IgD-negative memory B cell (primary cell): Measurements from ENCODE around the gene NTSR1. TPM values are rescaled to one million over a fixed set of nuclear protein-coding genes. Genes with fewer than 3 reads are reported as not detected.

Experiments used
- H3K27ac Mint-ChIP-seq, 3 donors: one replicate each; pipeline ENCODE4 v1.8.0; 2020 to 2022; ENCODE audit warnings: mild to moderate bottlenecking in 3 of 3, mixed read lengths in 3 of 3, moderate library complexity in 1 of 3
- H3K27me3 Mint-ChIP-seq: one replicate; pipeline ENCODE4 v1.8.0; 2021; ENCODE audit warnings: mixed read lengths
- H3K36me3 Mint-ChIP-seq: one replicate; pipeline ENCODE4 v1.8.0; 2020; ENCODE audit warnings: mild to moderate bottlenecking, mixed read lengths
- H3K4me1 Mint-ChIP-seq, 3 donors: one replicate each; pipeline ENCODE4 v1.8.0; 2020 to 2022; ENCODE audit warnings: mixed read lengths in 3 of 3, mild to moderate bottlenecking in 1 of 3
- H3K4me3 Mint-ChIP-seq, 4 donors: one replicate each; pipeline ENCODE4 v1.8.0; 2020 to 2022; ENCODE audit warnings: mild to moderate bottlenecking in 4 of 4, mixed read lengths in 4 of 4, moderate library complexity in 3 of 4
- H3K9me3 Mint-ChIP-seq, 3 donors: one replicate each; pipeline ENCODE4 v1.8.0; 2020 to 2021; ENCODE audit warnings: mixed read lengths in 3 of 3, mild to moderate bottlenecking in 1 of 3
- polyA plus RNA-seq: library from polyadenylated mRNA; unstranded; fragments of 300-500 nt; fragmentation: Illumina TruSeq; gene quantifications from one replicate; pipeline ENCODE4 v1.2.3, GENCODE V29; 2021

Gene NTSR1
- polyA plus RNA-seq, 1 donor from 2014 or later: not detected

GRCh38 chr20:62704341-62704948, 4.2 kb upstream of the NTSR1 start:
- no peak overlapping the region for H3K27ac Mint-ChIP-seq
- H3K4me1 Mint-ChIP-seq: peaks cover 0 to 1% (median 0%) of the 10 kb centered on the region in 3 donors
- H3K9me3 Mint-ChIP-seq: peaks cover 0 to 1% (median 0%) of the 10 kb centered on the region in 3 donors
- H3K27me3 Mint-ChIP-seq: peaks cover 22% of the 10 kb centered on the region
- H3K36me3 Mint-ChIP-seq: no peaks in the 10 kb centered on the region
- H3K4me3 Mint-ChIP-seq: no peak overlapping the region

DNA sequence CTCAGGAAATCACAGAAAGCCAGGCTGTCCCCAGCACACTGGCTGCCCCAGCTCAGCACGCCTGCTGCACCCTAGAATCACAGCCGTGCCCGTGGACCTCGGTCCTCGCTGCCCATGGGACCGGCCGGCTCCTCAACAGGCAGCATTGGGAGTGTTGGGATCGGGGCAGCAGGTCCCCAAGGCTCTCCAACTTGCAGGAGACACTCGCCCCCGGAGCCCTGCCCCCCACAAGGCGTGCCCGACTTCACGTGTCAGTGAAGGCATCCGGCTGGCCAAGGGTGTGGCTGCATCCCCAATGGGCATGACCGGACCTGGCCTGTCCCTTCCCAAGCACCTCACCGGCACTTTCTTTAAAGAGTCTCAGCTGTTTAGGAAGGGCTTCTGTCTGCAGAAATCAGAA, 3.0 kb upstream of the NTSR1 start:
- H3K4me3 Mint-ChIP-seq: no peak overlapping the region
- H3K27me3 Mint-ChIP-seq: peaks cover 31% of the 10 kb centered on the region
- no peaks in the 10 kb centered on the region for H3K36me3 Mint-ChIP-seq
- peaks cover 0 to 1% (median 0%) of the 10 kb centered on the region in 3 donors for H3K9me3 Mint-ChIP-seq
- peaks cover 0 to 1% (median 0%) of the 10 kb centered on the region in 3 donors for H3K4me1 Mint-ChIP-seq
- H3K27ac Mint-ChIP-seq: no peak overlapping the region

DNA sequence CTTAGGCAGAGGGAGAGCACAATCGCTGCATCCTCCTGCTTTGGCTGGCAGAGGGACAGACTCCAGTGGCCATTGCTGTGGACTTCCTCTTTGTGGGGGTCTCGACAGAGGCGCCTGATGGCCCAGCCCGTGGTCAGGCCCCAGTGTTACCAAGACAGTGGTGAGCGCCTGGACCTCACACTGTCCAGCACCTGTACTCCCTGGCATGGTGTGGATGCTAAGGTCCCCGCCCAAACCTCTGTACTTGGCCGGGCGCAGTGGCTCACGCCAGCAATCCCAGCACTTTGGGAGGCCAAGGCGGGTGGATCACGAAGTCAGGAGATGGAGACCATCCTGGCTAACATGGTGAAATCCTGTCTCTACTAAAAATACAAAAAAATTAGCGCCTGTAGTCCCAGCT, 2.3 kb upstream of the NTSR1 start:
- Mint-ChIP-seq H3K9me3 (peaks cover 0 to 1% (median 0%) of the 10 kb centered on the region in 3 donors), H3K27ac (no peak overlapping the region), H3K27me3 (peaks cover 31% of the 10 kb centered on the region), H3K4me1 (peaks cover 0 to 1% (median 0%) of the 10 kb centered on the region in 3 donors), H3K36me3 (no peaks in the 10 kb centered on the region), H3K4me3 (no peak overlapping the region)

- Mint-ChIP-seq H3K27ac (no peak overlapping the region), H3K36me3 (no peaks in the 10 kb centered on the region), H3K4me1 (peaks cover 0 to 1% (median 0%) of the 10 kb centered on the region in 3 donors), H3K9me3 (peaks cover 0 to 1% (median 0%) of the 10 kb centered on the region in 3 donors), H3K4me3 (no peak overlapping the region), H3K27me3 (peaks cover 29% of the 10 kb centered on the region)
These were observed 1.8 kb upstream of the NTSR1 start for GRCh38 chr20:62706857-62707256.

DNA sequence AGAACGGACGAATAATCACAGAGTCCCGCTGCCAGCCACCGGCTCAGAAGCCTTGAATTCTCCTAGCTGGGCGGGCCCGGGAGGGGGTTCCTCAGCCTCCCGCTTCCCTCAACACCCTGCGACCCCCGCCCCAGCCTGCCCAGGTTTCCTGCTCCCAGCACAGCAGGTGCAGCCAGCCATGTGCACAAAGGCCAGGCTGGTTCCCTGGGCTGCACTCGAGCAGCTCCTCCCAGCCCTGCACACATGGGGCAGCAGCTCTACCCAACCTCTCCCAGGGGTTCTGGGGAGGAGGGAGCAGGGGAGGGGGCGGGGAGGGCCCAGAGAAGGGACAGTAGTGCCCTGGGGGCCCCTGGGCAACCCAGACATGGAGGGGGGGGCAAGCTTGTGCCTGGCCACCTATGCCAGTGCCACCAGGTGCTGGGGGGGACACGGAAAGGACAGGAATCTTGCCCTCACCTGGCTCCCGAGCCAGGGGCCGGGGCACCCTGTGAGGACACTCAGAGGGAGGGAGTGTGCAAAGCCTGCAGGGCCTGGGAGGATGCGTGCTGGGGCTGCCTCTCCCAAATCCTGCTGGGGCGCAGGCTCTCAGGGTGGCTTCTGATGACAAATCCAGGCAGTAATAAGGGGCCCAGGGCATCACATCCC, 1.2 kb upstream of the NTSR1 start:
- Mint-ChIP-seq H3K36me3 (no peaks in the 10 kb centered on the region), H3K4me3 (no peak overlapping the region), H3K4me1 (peaks cover 0 to 1% (median 0%) of the 10 kb centered on the region in 3 donors), H3K9me3 (peaks cover 0 to 1% (median 0%) of the 10 kb centered on the region in 3 donors), H3K27ac (no peak overlapping the region), H3K27me3 (peaks cover 34% of the 10 kb centered on the region)

DNA sequence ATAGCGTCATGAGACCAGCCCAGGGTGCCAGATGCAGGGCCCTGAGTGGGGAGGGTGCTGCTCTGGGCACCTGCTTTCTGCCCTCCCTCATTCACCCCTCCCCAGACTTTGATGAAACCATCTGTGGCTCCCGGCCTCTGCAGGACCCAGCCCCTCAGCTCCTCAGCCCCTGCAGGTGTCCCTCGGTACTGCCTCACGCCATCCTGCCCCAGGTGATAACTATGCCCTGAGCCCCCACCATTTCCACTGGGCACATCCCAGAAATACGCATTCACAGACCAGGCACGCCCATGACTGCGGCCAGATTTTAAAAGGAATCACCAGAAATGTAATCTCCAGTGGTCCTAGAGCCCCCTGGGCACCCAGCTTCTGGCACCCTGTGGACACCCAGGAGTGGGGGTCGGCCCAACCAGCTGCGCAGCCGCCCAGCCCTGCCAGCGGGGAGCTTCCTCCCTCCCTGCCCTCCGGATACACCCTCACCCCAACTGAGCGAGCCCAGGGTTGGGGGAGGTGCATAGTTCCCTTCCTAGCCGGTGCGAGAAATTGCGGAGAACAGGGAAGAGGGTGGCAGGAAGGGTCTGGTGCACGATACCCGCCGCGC, 615 bp upstream of the NTSR1 start:
- H3K9me3 Mint-ChIP-seq: peaks cover 0 to 1% (median 0%) of the 10 kb centered on the region in 3 donors
- H3K4me1 Mint-ChIP-seq: peaks cover 0 to 1% (median 0%) of the 10 kb centered on the region in 3 donors
- H3K4me3 Mint-ChIP-seq: no peak overlapping the region
- no peak overlapping the region for H3K27ac Mint-ChIP-seq
- H3K27me3 Mint-ChIP-seq: peaks cover 34% of the 10 kb centered on the region
- H3K36me3 Mint-ChIP-seq: no peaks in the 10 kb centered on the region

DNA sequence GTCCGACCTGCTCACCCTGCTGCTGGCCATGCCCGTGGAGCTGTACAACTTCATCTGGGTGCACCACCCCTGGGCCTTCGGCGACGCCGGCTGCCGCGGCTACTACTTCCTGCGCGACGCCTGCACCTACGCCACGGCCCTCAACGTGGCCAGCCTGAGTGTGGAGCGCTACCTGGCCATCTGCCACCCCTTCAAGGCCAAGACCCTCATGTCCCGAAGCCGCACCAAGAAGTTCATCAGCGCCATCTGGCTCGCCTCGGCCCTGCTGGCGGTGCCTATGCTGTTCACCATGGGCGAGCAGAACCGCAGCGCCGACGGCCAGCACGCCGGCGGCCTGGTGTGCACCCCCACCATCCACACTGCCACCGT, 885 bp downstream of the NTSR1 start:
- H3K36me3 Mint-ChIP-seq: no peaks in the 10 kb centered on the region
- peaks cover 0 to 1% (median 0%) of the 10 kb centered on the region in 3 donors for H3K9me3 Mint-ChIP-seq
- peaks cover 39% of the 10 kb centered on the region for H3K27me3 Mint-ChIP-seq
- H3K4me3 Mint-ChIP-seq: no peak overlapping the region
- peaks cover 0 to 1% (median 0%) of the 10 kb centered on the region in 3 donors for H3K4me1 Mint-ChIP-seq
- no peak overlapping the region for H3K27ac Mint-ChIP-seq

DNA sequence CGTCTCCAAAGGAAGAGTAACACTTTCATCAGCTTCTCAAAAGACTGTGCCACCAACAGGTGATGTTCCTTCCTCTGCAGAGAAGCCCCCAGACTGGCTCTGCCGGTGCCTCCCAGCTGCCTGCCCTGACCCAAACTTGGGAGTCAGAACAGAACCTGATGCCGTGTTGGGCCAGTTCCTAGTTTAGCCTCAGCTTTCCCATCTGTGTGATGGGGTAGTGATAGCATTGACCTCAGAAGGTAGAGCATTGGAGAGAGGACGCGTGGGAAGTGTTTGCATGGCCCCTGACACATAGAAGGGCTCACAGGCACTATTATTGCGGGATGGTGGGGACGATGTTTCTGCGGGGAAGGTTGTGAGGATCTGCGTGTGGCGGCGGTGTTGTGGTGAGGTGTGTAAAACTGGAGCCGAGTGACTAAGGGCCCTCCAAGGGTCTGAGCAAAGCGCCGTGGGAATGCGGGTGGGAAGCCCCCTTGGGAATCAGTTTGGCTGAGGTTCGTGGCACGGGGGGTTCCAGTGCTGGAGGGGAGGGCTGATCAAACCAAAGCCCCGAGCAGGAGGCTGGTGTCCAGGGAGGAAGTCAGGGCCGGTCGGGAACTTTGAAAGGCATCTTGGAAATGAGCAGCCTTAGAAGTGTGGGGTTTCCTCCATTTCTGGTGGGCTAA, 1.7 kb downstream of the NTSR1 start:
- H3K27me3 Mint-ChIP-seq: peaks cover 36% of the 10 kb centered on the region
- H3K36me3 Mint-ChIP-seq: no peaks in the 10 kb centered on the region
- peaks cover 0 to 1% (median 0%) of the 10 kb centered on the region in 3 donors for H3K4me1 Mint-ChIP-seq
- no peak overlapping the region for H3K27ac Mint-ChIP-seq
- no peak overlapping the region for H3K4me3 Mint-ChIP-seq
- peaks cover 0 to 1% (median 0%) of the 10 kb centered on the region in 3 donors for H3K9me3 Mint-ChIP-seq

DNA sequence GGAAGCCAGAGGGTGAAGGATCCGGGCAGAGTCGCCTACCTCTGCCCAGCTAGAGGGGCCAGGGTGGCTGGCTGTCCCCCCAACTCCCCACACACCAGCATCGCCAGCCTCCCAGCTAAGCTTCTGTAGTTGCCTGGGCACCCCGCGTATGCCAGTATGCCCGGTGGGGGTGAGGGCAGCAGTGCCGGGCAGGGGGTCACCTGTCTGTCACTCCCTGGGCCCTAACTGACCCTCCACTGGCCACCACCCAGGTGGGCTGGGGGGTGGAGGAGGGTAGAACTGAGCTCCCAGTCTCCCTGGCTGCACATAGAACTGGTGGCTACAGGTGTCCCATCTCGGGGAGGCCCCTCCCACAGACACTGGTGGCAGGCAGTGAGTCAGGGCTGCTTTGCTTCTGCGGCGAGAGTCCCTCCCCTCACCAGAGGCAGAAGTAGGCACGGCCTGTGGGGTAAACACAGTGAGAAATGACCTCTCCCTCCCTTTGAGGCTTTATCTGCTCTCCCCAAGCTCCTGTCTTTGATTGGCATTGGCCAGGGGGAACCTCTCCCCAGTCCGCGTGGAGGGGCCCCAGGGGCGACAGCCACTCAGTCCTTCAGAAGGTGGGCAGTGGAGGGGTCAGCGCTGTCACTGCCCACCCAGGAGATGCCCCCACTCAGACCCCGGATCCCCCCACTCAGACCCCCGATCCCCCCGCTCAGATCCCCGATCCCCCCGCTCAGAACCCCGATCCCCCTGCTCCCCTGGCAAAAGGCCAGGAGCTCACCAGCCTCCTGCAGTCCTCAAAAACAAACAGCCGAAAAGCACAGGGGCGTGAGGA, 2.5 kb downstream of the NTSR1 start:
- no peak overlapping the region for H3K4me3 Mint-ChIP-seq
- no peak overlapping the region for H3K27ac Mint-ChIP-seq
- H3K36me3 Mint-ChIP-seq: no peaks in the 10 kb centered on the region
- H3K4me1 Mint-ChIP-seq: peaks cover 0 to 1% (median 0%) of the 10 kb centered on the region in 3 donors
- peaks cover 38% of the 10 kb centered on the region for H3K27me3 Mint-ChIP-seq
- H3K9me3 Mint-ChIP-seq: peaks cover 0 to 1% (median 0%) of the 10 kb centered on the region in 3 donors

GRCh38 chr20:62711703-62712101, 3.1 kb downstream of the NTSR1 start:
- Mint-ChIP-seq H3K27ac (no peak overlapping the region), H3K9me3 (peaks cover 0 to 1% (median 0%) of the 10 kb centered on the region in 3 donors), H3K4me1 (peaks cover 0 to 6% (median 0%) of the 10 kb centered on the region in 3 donors), H3K36me3 (no peaks in the 10 kb centered on the region), H3K4me3 (no peak overlapping the region), H3K27me3 (peaks cover 38% of the 10 kb centered on the region)

GRCh38 chr20:62712606-62713005, 4.0 kb downstream of the NTSR1 start:
- H3K4me3 Mint-ChIP-seq: no peak overlapping the region
- peaks cover 37% of the 10 kb centered on the region for H3K27me3 Mint-ChIP-seq
- peaks cover 0 to 4% (median 0%) of the 10 kb centered on the region in 3 donors for H3K4me1 Mint-ChIP-seq
- no peaks in the 10 kb centered on the region for H3K36me3 Mint-ChIP-seq
- peak overlapping the region in 1 of 3 donors; percentile 59 for H3K27ac Mint-ChIP-seq
- H3K9me3 Mint-ChIP-seq: peaks cover 0 to 1% (median 0%) of the 10 kb centered on the region in 3 donors

DNA sequence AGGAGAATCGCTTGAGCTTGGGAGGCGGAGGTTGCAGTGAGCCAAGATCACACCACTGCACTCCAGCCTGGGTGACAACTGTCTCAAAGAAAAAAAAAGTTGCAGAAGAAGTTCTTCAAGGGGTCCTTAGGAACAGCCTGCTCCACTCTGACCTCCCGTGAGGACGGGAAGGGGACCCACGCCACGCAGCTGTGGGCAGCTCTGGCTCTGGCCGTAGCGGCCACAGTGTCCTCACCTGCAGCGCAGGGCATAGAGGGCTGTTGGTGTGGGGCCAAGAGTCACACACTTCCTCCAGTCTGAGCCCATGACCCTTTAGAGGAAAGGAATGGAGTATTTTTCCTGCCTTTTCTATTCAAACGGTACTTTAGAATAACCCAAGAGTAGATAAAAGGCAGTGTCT, 5.4 kb downstream of the NTSR1 start:
- peaks cover 0 to 3% (median 0%) of the 10 kb centered on the region in 3 donors for H3K9me3 Mint-ChIP-seq
- peaks cover 0 to 4% (median 0%) of the 10 kb centered on the region in 3 donors for H3K4me1 Mint-ChIP-seq
- no peaks in the 10 kb centered on the region for H3K36me3 Mint-ChIP-seq
- H3K27me3 Mint-ChIP-seq: peaks cover 33% of the 10 kb centered on the region
- H3K4me3 Mint-ChIP-seq: peak overlapping the region in 1 of 4 donors; percentile 37
- H3K27ac Mint-ChIP-seq: no peak overlapping the region

DNA sequence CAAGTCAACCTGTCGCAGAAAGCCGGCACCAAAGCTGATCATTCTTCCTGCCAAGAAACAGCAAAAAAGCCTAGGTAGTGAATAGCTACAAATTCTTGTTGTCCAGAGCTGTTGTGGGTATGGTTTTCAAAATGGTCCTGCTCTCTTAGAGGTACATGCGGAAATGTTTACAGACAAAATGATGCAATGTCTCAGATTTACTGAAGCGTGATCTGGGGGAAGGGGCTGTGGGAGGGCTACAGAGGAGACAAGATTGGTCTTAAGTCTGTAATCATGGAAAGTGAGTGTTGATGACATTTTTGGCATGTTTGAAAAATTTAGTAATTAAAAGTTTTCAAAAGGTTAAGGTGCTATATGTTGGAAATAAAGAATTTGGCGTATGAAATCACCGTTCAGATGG, 6.2 kb downstream of the NTSR1 start:
- Mint-ChIP-seq H3K4me3 (no peak overlapping the region), H3K9me3 (peaks cover 0 to 8% (median 5%) of the 10 kb centered on the region in 3 donors), H3K27ac (no peak overlapping the region)

DNA sequence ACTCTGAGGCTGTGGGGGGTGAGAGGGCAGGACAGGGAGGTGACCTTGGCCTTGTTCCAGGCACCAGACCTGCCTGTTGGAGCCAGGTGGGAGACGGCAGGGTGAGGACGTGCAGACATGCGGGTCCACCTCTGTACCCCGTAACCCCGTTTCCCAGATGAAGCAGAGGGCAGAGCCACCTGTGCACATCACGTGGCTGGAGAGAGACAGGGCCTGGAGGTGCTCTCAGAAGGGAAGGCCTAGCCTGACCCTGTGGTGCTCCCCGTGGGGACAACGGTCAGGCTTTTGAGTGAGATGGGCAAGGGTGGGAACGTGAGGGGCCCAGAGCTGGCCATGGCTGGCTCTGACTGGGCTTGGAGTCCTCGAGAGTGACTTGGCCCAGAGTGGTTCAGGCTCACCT, 6.6 kb downstream of the NTSR1 start:
- peaks cover 4% of the 10 kb centered on the region for H3K36me3 Mint-ChIP-seq
- no peak overlapping the region for H3K4me3 Mint-ChIP-seq
- H3K9me3 Mint-ChIP-seq: peaks cover under 1 to 8% (median 8%) of the 10 kb centered on the region in 3 donors
- H3K4me1 Mint-ChIP-seq: peaks cover 0 to 4% (median 0%) of the 10 kb centered on the region in 3 donors
- H3K27me3 Mint-ChIP-seq: peaks cover 25% of the 10 kb centered on the region
- no peak overlapping the region for H3K27ac Mint-ChIP-seq

More for the DNA sequence above, 6.2 kb downstream of the NTSR1 start:
- H3K4me1 Mint-ChIP-seq: peaks cover 0 to 4% (median 0%) of the 10 kb centered on the region in 3 donors
- H3K27me3 Mint-ChIP-seq: peaks cover 28% of the 10 kb centered on the region
- peaks cover 4% of the 10 kb centered on the region for H3K36me3 Mint-ChIP-seq
